GM19372 (cell line): ENCODE data around the gene COL11A2.

Experiments used
- ATAC-seq: cut with Tn5 transposase; IDR thresholded peaks from one replicate; pipeline ENCODE4 v1.9.1; 2021; ENCODE audit warnings: mild to moderate bottlenecking, low read depth, moderate library complexity; ENCODE audit not compliant: unreplicated experiment

Gene COL11A2

DNA sequence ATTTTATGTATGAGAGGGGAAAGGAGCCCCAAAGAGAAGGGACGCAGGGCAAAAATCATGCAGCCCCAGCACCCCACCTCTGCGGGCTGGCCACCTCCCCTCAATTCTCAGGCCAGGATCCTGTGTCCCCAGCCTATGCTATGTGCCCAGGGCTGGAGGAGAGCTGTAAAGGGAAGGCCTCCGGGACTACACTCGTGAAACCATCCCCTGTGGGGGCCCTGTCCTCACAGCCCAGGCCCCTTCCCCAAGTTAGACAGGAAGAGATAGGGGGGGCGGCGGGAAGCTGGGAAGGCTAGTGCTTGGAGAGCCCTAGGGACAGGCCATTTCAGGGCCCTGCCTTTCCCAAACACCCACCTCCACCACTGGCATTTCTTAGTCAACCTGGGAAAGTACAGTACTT lies 1.4 kb upstream of the COL11A2 start:
- no peak for ATAC-seq

DNA sequence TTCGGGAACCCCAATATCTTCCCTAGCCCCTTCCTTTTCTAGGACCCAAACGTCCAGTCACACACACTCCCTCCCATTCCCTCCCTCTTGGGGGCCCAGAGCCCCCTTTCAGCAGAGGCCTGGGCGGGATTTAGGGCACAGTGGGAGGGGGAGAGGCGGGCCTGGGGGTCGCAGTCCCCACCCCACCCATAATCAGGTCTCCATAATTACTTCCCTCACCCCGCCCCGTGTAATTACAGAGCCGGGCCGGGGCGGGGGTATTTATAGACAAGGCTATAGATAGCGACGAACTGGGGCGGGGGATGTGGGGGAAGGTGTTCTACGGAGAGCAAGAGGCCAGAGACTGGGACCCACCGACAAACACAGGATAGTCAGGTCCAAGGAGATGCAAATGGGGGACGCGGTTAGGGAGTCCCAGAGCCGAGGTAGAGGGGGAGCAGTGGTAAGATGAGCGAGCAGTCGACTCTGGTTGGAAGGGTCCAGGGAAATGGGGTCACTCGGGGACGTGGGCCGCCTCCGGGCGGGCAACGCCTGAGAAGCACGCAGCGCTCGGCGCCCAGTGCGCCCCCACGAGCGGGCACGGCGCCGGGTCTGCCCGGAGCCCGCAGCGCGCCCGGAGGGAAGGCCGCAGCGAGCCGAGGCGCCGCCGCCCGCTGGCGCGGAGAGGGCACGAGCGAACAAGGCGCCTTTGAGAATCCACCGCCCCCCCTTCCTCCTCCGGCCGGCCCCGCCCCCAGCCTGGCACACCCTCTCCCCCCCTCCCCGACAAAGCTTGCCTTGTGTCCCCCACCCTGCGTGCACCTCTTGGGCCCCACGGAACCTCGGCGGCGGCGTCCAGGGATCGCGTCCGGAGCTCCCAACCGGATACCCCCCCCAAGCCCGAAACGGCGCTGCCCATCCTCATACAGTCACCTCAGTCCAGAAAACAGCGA lies 670 bp upstream of the COL11A2 start:
- no peak for ATAC-seq

DNA sequence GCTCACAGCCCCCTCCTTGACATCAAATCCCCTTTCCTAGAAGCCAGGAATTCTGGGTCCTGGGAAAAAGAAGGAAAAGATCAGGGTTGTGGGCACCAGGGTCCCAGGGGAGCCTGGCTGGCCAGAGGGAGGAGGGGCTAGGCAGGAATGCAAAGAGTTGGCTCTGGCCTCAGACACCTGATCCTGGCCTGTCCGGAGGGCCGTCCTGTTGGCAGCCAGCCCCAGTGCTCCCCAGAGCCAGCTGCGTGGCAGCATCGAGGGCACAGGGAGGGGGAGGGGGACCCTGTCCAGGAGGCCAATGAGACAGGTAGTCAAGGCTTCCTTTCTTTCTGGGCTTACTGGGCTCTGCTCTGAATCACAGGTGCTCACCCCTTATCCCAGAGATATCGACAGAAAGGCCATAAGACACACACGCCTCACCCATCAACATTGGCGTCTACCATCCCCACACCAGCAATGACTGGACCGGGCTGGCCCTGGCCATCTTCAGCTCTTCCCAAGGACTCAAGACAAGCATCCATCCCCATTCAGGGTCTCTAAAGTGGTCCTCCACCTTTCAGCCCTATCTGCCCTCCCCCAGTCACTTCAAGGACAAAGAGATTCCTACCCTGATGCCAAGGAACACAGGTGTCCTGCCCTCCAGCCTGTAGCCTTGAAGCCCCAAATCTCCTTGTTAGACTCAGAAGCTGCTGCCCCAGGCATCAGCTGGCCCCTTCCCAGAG lies 723 bp downstream of the COL11A2 start:
- ATAC-seq, result no peak

DNA sequence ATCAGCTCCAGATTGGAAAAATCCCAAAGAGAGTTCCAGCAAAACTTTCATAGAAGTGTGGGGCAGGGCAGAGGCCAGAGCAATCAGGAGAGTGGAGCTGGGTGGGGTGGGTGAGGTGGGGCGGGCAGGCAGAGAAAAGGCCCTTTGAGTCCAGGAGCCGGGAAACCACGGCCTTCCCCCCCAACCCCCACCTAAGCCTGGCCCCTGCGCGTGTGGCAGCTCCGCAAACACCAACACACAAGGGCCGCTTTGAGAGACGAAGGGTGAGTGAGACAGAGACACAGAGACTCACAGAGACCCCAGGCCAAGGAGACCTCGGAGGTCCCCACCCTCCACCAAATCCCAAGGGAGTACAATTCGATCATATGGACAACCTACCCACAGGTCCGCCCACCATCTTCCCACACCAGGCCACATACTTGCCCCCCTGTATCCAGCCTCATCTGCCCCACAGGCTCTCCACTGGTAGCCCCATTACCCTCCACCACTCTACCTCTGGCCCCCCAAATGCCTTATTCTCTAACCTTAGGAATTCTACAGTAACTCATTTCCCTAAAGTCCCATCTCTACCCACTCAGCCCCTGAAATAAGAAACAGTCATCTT lies 1.7 kb downstream of the COL11A2 start:
- ATAC-seq, result no peak

DNA sequence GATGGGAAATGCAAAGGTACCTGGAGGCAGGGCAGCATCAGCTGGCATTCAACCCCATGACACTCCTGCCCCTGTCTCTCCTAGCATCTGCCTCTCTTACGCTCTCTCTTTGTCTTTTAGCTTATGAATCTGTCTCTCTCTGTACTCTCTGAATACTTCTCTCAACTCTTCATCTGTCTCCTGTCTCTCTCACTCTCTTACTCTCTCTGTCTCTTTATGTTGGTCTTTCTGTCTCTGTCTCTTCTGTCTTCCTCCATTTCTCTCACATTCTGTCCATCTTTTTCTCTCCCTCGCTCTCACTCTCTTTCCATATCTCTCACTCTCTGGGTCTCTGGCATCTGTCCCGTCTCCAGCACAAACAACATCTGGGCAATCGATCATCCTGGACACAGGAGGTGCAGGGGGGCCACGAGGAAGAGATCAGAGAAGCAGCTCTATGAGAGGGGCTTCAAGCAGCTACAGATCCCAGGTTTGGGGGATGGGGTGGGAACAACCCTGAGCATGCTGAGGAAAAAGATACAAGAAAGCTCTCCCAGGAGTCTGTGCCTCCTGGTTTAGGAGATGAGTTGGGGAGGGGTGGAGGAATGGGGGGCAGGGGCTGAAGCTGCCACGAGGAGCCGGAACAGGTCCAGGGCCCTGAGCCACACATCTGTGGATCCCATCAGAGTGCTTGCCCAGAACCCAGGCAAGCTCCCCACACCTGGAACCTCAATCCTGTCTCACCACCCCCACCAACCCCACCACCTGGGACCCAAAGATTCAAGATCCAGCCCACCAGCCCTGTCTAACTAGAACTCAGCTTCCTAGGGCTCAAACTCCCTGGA lies 2.4 kb downstream of the COL11A2 start:
- ATAC-seq, result no peak

DNA sequence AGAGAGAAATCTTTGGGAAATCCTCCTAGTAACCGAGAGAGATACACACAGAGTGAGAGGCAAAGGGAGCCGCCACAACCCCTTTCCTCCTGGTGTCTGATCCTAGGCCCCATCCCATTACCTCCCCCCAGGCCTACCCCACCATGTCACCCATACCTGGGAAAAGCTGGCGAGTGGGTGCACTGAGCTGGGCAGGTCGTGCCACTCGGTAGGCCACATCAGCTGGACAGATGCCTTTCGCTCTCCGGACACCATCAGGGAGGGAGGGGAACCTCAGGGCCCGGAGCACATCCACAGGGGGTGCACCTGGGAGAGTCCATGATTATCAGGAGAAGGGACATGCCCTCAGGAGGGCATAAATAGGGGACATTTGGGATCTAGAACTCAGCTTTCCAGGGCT lies 3.1 kb downstream of the COL11A2 start:
- ATAC-seq, result no peak

DNA sequence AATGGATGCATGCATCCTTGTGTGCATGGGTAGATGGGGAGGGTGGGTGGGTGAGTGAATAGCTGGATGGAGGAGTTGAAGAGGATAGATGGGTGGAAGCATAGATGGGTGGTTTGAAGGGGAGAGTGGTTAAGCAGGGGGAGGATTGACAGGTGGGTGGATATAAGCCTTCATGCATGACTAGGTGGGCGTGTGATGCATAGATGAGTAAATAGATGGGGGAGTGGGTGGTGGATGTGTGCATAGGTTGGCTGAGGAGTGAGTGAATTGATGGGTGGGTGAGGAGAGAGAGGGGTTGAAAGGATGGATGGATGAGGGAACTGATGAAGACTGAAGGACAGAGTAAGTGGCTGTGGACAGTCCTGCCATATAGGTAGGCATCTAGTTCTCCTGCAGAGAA lies 4.5 kb downstream of the COL11A2 start:
- no peak for ATAC-seq

DNA sequence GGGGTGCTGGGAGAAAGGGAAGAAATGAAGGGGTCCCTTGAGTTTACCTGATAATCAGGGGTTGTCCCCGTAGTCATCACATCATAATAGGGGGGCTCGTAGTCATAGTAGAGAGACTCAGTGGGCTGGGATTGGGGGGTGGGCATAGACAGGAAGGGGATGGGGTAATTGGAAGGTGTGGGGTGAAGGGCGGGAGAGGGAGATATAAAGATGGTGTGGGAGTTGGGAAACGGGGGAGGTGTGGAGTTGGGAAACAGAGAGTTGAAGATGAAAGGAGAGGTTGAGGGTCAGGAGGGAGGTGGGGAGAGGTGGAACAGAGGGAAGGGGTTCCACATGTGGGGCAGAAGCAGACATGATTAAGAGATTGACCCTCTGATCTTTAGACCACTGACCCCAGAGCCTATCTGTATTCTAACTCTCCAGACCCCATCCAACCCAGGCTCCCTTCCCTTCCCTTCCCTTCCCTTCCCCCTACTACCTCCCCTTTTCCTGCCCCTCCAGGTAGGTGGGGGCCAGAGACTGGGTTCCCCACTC lies 6.5 kb downstream of the COL11A2 start:
- ATAC-seq, result no peak

DNA sequence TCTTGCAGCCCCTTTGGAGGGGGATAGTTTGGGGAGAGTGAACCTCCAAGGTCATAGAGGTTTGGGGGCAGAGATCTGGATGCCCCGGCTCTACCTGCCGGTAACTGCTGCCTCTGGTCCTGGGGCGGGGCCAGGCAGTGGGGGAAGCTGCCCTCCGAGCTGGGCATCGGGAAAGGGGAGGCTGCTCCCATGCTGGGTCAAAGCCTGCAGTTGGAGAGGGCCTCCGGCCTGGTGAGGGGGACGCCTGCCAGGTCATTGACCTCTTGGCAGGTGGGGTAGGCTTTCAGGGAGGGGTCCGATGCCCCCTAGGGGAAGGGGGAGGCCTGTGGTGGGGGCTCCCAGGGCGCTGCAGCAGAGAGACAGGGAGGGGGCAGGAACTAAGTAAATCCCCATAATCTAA lies 7.1 kb downstream of the COL11A2 start:
- no peak for ATAC-seq

DNA sequence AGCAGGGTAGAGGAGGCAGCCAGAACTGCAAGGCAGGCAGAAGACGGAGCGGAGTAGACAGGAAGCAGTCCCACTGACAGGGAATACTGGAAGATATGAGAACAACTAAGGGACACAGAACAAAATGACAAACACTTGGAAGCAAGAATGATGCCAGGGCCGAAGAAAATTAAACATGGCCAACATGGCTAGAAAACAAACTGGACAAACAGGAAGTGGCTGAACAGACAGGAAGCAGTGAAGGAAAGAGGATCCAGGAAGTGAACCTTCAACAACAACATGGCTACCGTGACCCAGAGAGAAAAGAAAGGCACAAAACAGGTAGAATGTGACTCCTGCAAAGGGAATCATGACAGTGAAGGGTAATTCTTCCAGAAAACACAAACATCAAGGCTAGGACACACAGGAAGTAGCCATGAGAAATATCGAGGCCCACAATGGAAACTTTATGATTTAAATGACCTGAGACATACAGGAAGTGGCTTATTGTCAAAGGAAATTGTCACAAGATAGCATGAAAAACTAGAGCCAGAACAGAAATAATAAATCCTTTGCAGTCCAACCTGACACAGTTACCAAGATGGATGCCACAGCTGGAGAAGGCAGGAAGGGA lies 9.1 kb downstream of the COL11A2 start:
- no peak for ATAC-seq

DNA sequence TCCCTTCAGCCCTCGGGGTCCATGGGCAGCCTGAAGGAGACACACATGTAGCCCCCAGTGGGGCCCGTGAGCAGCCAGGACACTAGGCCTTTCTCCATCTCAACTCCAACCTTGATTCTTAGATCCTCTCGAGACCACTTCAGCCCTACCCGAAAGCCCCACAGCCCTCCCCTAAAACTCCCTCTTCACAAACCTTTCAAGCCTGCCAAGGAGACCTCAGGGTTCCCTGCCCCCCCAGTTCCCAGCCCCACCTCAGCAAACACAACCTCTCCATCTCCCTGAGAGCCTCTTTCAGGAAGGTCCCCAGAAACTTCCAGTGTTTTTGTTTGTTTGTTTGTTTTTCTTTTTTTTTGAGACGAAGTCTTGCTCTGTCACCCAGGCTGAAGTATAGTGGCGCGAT lies 11.1 kb downstream of the COL11A2 start:
- ATAC-seq, result no peak

DNA sequence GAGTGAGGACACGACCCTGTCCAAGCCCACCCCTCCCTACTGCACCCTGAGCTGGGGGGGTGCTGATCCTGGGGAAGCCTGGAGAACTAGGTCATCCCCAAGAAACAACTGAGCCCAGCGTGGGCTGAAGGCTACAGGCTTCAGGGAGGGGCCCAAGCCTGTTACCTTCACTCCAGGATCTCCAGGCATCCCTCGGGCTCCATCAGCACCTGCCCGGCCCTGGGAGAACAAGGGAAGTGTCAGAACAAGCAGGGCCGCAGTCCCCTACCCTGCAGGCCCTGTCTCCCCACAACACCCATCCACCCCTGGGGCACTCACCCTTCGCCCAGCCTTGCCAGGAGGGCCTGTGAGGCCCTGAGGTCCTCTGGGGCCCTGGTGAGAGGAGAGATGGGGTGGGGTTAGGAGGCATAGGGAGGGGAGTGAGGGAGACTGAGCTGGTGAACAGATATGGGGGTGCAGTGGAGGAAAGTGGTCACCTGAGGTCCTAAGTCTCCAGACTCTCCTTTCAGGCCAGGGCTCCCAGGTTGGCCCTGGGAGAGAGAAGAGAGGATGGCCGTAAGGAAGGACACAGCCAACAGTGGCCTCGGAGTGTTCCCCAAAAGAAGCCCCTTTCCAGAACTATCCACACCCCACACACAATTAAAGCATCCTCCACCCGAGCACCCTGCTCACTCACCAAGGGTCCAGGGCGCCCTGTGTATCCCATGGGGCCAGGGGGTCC lies 13.4 kb downstream of the COL11A2 start:
- ATAC-seq, result no peak

DNA sequence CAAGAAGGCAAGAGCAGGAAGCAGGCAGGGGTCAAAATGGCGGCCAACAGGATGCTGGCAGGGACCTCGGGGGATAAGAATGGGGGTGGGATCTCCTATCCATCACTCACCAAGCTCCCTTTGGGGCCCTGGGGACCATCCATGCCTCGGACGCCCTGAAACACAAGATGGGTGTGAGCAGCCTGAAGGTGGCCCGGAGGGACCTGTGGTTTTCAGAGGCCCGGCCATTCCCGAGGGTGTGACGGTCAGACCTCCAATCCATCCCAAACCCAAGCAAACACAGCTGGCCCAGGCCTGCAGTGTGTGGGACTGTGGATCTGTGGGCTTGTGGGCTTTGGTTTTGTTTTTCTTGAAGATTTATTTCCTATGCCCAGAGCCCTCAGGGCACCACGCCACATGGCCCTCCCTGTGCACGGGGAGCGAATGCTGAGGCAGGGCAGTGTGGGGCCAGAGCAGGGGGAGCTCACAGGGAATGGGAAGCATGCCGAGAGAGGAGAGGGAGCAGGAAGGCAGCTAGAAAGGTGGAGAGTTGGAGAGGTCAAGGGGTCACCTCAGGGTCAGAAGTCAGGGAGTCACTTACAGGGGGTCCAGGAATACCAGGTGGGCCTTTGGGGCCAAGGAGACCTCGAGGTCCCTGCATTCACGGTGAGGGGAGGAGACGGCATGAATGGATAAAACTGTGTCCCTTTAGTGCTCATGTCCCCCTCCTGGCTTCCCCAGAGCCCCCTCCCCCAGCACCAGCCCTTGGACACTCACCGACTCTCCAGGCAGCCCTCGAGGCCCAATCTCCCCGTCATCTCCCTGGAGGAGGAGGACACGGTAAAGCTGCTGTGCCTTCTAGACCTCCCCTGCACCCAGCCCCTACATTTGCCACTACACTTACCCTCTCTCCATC lies 14.5 kb downstream of the COL11A2 start:
- no peak for ATAC-seq

DNA sequence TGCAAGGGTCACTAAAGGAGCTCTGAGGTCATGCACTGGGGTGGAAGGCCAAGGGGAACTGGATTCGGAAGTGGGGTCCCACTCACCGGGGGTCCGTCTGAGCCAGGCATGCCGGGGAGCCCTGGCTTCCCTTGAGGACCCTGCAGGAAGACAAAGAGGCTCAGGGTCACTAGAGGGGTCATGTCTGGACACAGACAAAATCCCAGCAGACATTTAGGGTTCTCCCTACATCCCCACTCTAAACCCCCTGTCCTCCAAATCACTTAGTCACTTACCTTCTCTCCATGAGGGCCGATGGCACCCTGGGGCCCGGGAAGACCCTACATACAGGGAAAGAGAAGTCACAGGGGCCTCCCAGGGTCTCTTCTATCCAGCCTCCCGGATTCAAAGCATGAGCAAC lies 15.4 kb downstream of the COL11A2 start:
- ATAC-seq, result no peak

DNA sequence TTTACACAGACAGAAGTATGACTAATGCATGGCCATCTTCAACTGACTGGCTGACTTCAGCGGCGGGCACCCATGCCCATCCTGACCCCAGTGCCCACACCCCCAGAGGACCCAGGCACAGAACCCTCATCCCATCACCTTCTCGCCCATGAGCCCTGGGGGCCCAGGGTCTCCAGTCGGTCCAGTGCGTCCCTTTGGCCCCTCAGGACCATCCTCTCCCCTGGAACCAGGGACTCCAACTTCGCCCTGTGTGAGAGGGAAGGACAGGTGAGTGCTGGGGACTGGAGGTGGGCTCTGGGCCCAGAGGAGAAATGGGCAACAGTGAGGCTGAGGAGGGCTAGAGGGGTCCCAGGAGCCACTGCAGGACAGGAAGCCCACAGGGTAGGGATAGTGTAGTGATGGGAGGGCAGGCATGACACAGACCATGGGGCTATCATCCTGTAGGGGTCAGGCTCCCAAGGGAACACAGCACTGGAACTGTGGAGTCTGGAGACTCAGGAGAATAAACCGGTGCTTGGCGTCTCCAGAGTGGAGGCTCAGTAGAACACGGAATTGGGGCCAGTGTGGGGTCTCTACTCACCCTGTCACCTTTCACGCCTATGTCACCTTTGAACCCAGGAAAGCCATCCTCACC lies 16.7 kb downstream of the COL11A2 start:
- ATAC-seq, result no peak

DNA sequence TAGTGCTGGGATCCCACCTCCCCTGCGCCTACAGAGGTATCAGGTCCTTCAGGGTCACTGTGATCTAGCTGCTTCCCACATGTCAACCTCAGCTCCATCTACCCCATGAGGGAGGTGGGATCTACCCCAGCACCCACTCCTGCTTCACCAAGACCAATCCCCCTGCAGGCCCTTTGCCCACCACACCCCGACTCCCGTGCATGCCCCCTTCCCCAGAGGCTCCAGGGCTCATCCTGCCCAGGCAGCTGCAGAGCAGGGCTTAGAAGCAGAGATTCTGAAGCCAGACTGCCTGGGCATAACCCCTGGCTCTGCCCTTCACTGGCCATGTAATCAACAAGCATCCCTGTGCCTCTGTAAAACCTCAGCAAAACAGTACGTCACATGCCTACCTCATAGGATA lies 17.5 kb downstream of the COL11A2 start:
- ATAC-seq, result no peak

DNA sequence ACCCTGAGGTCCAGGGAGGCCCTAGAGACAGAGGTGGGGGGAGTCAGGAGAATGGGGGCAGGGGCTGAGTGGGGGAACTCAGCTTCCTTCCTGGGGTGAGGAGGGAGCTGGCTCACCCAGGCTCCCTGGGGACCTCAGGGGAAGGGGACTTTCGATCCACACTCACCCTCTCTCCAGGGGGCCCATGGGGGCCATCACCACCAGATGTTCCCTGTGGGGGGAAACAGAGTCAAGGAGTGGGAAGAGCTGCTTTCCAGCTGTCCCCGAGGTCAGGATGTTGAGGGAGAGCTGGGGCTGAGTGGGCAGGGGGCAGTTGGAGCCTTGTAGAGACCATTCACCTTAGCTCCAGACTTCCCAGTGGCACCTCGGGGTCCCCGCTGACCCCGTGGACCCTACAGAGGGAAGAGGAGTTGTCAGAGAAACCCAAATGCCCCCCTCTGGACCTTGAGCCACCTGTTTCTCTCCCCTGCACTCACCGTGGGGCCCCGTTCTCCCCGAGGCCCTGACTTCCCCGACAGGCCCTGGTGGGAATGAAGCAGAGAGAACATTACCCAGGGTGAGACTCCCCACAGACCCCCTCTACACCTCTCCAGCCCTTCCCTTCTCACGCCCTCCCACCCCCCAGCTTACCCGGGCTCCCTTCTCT lies 18.6 kb downstream of the COL11A2 start:
- no peak for ATAC-seq
